GM18858 (cell line): Measurements from ENCODE around the gene MAN1C1.
A peak's percentile ranks its signal among the peaks of the same experiment; 100 is the strongest.

Experiments used
- ATAC-seq: cut with Tn5 transposase; IDR thresholded peaks from one replicate; pipeline ENCODE4 v1.9.1; 2021; ENCODE audit not compliant: unreplicated experiment

Gene MAN1C1

DNA sequence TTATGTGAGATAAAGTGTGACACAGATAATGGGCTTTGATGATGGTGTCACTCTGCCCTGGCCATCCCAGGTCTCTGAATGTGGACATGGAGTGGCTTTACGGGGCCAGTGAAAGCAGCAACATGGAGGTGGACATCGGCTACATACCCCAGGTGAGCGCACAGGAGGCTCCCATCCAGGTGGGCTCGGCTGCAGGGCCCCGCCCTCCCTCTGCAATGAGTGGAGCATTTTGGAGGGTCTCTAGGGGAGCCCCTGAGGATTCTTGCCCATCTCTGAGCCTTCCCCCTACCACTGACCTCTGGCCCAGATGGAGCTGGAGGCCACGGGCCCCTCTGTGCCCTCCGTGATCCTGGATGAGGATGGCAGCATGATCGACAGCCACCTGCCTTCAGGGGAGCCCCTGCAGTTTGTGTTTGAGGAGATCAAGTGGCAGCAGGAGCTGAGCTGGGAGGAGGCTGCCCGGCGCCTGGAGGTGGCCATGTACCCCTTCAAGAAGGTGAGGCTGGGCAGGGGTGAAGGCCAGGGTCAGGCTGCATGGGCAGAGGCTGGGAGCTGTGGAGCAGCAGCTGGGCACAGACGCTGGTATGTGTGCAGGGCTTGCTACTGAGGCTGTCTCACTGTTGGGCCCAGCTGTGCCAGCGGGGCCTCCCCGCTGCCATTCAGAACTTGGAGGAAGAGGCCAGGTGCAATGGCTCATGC, 194.9 kb downstream of the MAN1C1 start:
- ATAC-seq: no peak

- ATAC-seq: no peak
Measured at GRCh38 chr1:25813071-25813733, 196.6 kb downstream of the MAN1C1 start.

- no peak for ATAC-seq
Measured at GRCh38 chr1:25813734-25814471, 197.3 kb downstream of the MAN1C1 start.

DNA sequence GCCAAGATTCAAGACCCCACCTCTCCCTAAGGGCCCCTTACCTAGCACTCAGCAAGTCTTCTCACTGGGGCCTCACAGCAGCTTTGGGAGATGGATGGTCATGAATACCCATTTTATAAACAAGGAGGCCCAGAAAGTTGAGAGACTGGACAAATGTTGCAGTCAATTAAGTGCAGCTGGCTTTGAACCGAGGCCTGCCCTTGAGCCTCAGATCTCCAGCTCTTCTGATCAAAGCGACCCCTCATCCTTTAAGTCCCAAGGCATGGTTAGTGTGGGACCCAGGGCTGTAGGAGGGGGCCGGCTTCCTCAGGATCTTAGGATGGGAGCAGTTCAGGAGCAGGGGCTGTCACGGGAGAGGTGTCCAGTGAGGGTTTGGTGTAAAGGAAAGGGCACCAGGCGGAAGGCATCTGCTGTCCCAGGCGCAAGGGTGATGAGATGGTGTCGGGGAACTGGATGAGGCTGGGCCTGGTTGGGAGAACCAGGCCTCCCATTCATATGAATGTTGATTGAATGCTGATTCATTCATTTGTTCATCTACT, 198.0 kb downstream of the MAN1C1 start:
- ATAC-seq: no peak

GRCh38 chr1:25815208-25816111, 198.9 kb downstream of the MAN1C1 start:
- no peak for ATAC-seq

- no peak for ATAC-seq
Measured at GRCh38 chr1:25816112-25816718, 199.6 kb downstream of the MAN1C1 start.

DNA sequence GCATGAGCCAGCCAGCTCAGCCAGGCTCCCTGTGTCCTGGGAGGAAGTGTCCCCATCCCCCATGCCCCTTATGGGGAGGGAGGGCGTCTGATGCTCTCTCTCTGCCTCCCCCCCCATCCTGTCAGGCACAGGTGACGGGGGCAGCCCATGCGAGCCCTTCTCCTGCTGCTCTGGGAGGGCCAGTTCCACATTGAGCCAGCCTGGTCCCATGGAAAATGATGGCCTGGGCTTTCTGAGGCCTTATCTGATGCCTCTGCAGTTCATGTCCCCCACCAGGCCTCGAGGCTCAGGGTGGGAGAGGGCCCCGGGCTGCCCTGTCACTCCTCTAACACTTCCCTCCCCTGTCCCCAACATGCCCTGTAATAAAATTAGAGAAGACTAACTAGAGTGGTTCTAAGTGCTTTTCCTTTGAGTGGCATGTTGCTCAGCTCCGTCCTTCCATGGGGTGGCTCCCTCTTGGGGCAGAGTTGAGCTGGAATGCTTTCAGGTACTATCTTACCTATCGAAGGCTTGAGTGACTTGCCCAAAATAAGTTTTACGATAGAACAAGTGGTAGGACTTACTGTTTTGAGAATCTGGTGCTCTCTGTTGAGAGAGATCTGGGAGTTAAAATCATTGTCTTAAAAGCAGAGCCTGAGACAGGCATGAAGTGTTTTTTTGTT, 201.4 kb downstream of the MAN1C1 start:
- no peak for ATAC-seq

DNA sequence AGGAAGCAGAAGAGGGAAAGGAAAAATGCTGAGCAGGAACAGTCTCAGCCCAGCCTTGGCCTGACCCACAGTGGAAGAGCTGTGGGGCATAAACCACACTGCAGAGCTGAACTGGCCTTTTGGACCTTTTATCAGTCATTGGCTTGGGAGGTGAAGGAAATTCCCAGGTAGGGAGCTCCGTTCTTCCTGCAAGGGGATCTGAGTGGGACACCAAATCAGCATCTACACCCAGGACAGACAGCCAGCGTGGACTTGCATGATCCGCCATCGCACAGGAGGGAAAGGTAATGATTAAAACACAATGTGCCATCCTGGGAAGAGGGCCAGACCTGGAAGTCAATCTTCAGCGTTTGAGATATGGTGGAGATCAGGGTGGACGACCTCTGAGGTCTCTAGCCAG, 202.0 kb downstream of the MAN1C1 start:
- no peak for ATAC-seq

GRCh38 chr1:25819491-25820246, 203.1 kb downstream of the MAN1C1 start, which contains the start of gene MTFR1L:
TSS of gene MTFR1L (plus strand) at chr1:25819954. CDS start at chr1:25823105, 3,151 bp downstream.
- peak; percentile 65 for ATAC-seq

GRCh38 chr1:25820247-25821111, 203.9 kb downstream of the MAN1C1 start:
- no peak for ATAC-seq

- no peak for ATAC-seq
Measured at GRCh38 chr1:25821112-25821476, 204.5 kb downstream of the MAN1C1 start.

- ATAC-seq: no peak
Measured at GRCh38 chr1:25821630-25822091, 205.1 kb downstream of the MAN1C1 start.

GRCh38 chr1:25825605-25826004, 209.0 kb downstream of the MAN1C1 start:
- no peak for ATAC-seq

GRCh38 chr1:25826571-25826970, 210.0 kb downstream of the MAN1C1 start:
- ATAC-seq: no peak

DNA sequence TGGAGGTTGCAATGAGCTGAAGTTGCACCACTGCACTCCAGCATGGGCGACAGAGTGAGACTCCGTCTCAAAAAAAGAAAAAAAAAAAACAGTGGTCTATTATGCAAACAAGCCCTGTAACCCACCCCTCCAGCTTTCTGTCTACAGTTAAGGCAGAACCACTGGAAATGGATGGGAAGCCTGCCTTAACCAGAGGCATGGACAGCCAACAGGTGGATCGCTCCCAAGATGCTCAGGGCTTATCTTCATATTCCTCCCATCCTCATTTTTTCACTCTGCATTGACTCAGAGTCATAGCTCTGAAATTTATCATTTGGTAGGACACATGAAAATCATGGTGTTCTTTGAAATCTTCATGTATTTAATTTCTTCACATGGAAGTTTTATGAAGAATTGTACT, 211.9 kb downstream of the MAN1C1 start:
- no peak for ATAC-seq

- no peak for ATAC-seq
Measured at GRCh38 chr1:25829046-25829445, 212.5 kb downstream of the MAN1C1 start.

DNA sequence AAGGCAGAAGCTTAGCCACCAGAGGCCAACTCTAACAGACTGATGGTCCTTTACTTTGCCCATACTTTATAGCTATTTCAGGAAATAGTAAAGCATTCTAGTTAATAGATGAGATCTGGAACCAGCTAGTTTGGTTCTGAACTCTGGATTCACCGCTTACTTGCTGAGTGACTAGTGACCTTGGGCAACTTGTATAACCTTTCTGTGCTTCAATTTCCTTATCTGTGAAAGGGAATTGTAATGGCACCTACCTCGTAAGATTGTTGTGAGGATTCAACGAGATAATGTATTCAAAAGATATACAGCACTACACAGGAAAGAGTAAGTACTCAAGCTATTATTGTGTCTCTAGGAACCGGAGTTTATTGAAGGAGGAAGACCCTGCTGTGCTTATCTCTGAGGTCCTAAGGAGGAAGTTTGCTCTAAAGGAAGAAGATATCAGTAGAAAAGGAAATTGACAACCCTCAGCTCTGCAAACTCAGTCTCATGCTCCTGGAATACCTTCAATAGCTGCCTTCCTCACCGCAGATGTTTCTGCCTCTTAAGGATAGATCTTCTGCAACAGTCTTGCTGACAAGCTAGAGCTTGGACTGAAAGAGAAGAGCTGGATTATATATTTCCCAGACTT, 215.1 kb downstream of the MAN1C1 start:
- no peak for ATAC-seq
